Measurements from ENCODE around the gene KRTAP10-7.
"Not testable (repeated sequence)": the region's sequence is repeated elsewhere in the genome, so short reads cannot be mapped to it uniquely, and the experiment has no call there.

Gene KRTAP10-7, protein sequence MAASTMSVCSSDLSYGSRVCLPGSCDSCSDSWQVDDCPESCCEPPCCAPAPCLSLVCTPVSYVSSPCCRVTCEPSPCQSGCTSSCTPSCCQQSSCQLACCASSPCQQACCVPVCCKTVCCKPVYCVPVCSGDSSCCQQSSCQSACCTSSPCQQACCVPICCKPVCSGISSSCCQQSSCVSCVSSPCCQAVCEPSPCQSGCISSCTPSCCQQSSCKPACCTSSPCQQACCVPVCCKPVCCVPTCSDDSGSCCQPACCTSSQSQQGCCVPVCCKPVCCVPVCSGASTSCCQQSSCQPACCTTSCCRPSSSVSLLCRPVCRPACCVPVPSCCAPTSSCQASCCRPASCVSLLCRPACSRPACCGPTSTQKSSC

GRCh38 chr21:44600118-44600978, at the start of gene KRTAP10-7:
Gene KRTAP10-7 (plus strand): TSS chr21:44600597. CDS start chr21:44600622, 25 bp downstream.
- in situ Hi-C loops (cut with HindIII; ENCODE audit: low pct_ligation_motif_present, low pct_unique_long_range_greater_than_20kb, low sequenced_read_pairs) = not testable (repeated sequence)

DNA sequence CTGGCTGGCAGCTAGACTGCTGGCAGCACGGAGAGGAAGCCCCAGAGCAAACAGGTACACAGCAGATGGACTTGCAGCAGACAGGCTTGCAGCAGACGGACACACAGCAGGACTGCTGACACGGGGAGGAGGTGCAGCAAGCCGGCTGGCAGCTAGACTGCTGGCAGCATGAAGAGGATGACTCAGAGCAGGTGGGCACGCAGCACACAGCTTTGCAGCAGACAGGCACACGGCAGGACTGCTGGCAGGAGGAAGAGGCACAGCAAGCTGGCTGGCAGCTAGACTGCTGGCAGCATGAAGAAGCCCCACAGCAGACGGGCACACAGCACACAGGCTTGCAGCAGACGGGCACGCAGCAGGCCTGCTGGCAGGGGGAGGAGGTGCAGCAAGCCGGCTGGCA, 49.6 kb upstream of the KRTAP10-7 start:
- in situ Hi-C loops (cut with HindIII; ENCODE audit: low pct_ligation_motif_present, low pct_unique_long_range_greater_than_20kb, low sequenced_read_pairs) = no loop called here
- DNase-seq = no peak

More at GRCh38 chr21:44600118-44600978, at the start of gene KRTAP10-7:
- not testable (repeated sequence) for DNase-seq

DNA sequence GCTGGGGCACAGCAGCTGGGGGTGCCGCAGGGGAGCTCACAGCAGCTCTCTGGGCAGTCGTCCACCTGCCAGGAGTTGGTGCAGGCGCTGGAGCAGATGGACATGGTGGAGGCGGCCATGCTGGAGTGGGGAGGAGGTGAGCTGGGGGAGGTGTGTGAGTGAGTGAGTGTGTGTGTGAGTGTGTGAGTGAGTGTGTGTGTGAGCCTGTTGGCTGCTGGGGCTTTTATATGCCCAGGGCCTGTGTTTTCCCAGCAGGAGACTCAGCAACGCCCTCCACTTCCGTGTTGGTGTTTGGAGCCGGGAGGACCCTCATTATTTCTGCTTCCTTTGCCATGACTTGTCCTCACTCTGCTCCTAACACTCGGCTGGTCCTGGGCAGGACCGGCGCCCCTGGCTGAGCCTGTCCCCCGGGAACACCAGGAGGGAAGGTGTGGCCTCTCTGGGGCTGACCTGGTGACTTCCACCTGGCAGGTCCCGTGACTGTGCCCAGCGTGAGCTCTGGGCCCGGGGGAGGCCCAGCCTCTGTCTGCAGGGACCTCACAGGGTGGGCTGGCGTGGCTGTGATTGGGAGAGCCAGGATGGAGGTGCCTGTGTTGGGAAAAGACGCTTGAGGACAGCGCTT, 48.9 kb upstream of the KRTAP10-7 start, which contains the start of gene KRTAP10-2:
Gene KRTAP10-2, minus strand, starts transcription at position 166 of the 622 bp plus-strand sequence. Its CDS starts 47 bp downstream, at position 119.
- in situ Hi-C loops (cut with HindIII; ENCODE audit: low pct_ligation_motif_present, low pct_unique_long_range_greater_than_20kb, low sequenced_read_pairs) = no loop called here
- DNase-seq = no peak

GRCh38 chr21:44552136-44552535, 48.3 kb upstream of the KRTAP10-7 start:
- in situ Hi-C loops (cut with HindIII; ENCODE audit: low pct_ligation_motif_present, low pct_unique_long_range_greater_than_20kb, low sequenced_read_pairs) = no loop called here
- no peak for DNase-seq

DNA sequence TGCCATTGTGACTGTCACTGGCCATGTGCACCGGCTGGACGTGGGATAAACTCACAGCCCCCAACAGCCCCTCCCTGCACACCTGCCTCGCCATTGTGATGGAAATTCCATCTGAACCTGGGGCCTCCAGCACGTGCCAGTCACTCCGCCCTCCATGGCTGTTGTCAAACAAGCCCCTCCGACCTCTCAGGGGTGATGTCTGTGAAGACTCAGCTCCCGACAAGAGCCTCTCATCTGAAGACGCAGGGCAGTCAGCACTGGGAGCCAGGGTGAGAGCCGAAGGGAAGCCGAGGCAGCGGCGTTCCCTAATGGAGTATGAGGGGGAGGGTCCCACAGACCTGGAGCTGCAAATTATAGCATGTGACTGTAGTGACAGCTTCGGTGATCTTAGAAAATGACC, 47.7 kb upstream of the KRTAP10-7 start:
- in situ Hi-C loops (cut with HindIII; ENCODE audit: low pct_ligation_motif_present, low pct_unique_long_range_greater_than_20kb, low sequenced_read_pairs) = no loop called here
- no peak for DNase-seq

GRCh38 chr21:44555200-44555875, 45.1 kb upstream of the KRTAP10-7 start:
- DNase-seq = no peak
- in situ Hi-C loops (cut with HindIII; ENCODE audit: low pct_ligation_motif_present, low pct_unique_long_range_greater_than_20kb, low sequenced_read_pairs) = no loop called here

DNA sequence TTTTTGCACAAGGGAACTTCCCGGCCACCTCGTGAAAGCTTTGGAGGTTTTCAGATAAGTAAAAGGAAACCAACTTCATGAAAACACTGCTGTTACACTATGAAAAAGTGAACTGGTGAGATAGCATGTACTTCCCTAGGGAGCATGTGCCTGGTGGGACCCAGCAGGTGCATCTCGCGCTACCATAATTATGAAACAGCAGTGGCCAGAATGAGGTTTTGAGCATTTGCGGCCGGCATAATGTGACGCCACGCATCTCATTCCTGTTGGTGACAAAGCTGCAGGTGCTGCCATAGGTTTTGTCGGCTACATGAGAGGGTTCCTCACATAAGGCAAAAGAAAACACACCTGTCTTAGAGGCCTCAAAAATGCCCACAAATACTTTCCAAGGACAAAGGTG, 43.5 kb upstream of the KRTAP10-7 start:
- in situ Hi-C loops (cut with HindIII; ENCODE audit: low pct_ligation_motif_present, low pct_unique_long_range_greater_than_20kb, low sequenced_read_pairs) = no loop called here

DNA sequence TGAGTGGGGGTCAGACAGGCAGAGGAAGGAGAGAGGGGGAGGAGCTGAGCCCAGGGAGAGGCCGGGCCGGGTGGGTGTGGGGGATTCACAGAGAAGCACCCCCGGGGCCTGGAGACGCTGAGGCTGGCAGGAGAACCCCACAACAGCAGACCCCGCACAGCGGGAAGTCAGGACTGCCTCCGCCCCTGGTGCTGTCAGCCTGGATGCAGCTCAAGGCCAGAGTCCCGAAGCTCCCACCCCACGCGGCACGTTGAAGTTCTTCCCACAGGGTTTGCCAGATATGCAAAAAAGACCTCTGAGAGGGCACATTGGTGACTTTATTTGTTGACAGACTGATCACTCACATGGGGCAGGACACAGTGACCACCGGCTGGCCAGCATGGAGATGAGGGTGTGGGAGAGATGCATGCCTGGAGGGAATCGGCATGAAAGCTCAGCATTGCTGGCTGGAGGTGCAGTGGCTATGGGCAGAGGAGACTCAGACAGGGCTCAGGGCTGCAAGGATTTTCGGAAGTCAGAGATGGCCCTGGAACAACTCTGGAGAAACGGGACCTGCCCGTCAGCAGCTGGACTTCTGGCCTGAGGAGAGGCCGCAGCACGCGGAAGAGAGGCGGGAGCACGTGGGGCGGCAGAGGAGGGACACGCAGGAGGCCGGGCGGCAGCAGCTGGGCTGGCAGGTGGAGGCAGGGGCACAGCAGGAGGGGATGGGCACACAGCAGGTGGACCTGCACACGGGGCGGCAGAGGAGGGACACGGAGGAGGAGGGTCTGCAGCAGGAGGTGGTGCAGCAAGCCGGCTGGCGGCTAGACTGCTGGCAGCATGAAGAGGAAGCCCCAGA, 42.7 kb upstream of the KRTAP10-7 start:
- in situ Hi-C loops (cut with HindIII; ENCODE audit: low pct_ligation_motif_present, low pct_unique_long_range_greater_than_20kb, low sequenced_read_pairs) = no loop called here
- DNase-seq = no peak

More for the DNA sequence above, 43.5 kb upstream of the KRTAP10-7 start:
- DNase-seq = no peak

DNA sequence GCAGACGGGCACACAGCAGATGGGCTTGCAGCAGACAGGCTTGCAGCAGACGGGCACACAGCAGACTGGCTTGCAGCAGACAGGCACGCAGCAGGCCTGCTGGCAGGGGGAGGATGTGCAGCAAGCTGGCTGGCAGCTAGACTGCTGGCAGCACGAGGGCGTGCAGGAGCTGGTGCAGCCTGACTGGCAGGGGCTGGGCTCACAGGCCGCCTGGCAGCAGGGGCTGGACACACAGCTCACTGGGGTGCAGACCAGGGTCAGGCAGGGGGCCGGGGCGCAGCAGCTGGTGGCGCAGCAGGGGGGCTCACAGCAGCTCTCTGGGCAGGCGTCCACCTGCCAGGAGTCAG, 42.1 kb upstream of the KRTAP10-7 start:
- DNase-seq; in situ Hi-C loops (cut with HindIII; ENCODE audit: low pct_ligation_motif_present, low pct_unique_long_range_greater_than_20kb, low sequenced_read_pairs): not testable (repeated sequence)

GRCh38 chr21:44558695-44559094, 41.7 kb upstream of the KRTAP10-7 start, which contains the start of gene KRTAP10-3:
Gene KRTAP10-3 (minus strand): TSS chr21:44558795. CDS start chr21:44558715, 80 bp downstream.
- in situ Hi-C loops (cut with HindIII; ENCODE audit: low pct_ligation_motif_present, low pct_unique_long_range_greater_than_20kb, low sequenced_read_pairs) = no loop called here
- no peak for DNase-seq

DNA sequence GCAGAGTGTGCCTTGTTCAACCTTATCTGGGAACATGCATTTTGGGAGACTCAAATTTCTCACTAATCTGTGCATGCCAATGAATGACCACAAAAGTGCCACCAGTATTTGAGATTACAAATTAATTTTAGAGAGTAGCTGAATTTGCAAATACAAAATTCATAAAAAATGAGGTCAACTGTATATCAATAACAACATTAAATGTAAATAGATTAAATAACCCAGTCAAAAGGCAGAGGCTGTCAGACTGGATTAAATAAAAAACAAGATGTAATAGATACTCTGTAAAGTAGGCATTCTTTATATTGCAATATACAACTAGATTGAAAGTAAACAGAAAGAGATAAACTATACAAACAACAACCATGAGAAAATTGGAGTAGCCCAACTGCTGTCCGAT, 36.3 kb upstream of the KRTAP10-7 start:
- in situ Hi-C loops (cut with HindIII; ENCODE audit: low pct_ligation_motif_present, low pct_unique_long_range_greater_than_20kb, low sequenced_read_pairs) = no loop called here
- DNase-seq = no peak

- in situ Hi-C loops (cut with HindIII; ENCODE audit: low pct_ligation_motif_present, low pct_unique_long_range_greater_than_20kb, low sequenced_read_pairs) = no loop called here
- DNase-seq = no peak
These were observed 35.4 kb upstream of the KRTAP10-7 start for GRCh38 chr21:44564886-44565598.

GRCh38 chr21:44566403-44566802, 34.0 kb upstream of the KRTAP10-7 start:
- no peak for DNase-seq
- in situ Hi-C loops (cut with HindIII; ENCODE audit: low pct_ligation_motif_present, low pct_unique_long_range_greater_than_20kb, low sequenced_read_pairs) = no loop called here

GRCh38 chr21:44567481-44568171, 32.8 kb upstream of the KRTAP10-7 start:
- DNase-seq = no peak
- in situ Hi-C loops (cut with HindIII; ENCODE audit: low pct_ligation_motif_present, low pct_unique_long_range_greater_than_20kb, low sequenced_read_pairs) = no loop called here

- in situ Hi-C loops (cut with HindIII; ENCODE audit: low pct_ligation_motif_present, low pct_unique_long_range_greater_than_20kb, low sequenced_read_pairs) = no loop called here
- no peak for DNase-seq
These were observed 32.1 kb upstream of the KRTAP10-7 start for GRCh38 chr21:44568261-44568660.

DNA sequence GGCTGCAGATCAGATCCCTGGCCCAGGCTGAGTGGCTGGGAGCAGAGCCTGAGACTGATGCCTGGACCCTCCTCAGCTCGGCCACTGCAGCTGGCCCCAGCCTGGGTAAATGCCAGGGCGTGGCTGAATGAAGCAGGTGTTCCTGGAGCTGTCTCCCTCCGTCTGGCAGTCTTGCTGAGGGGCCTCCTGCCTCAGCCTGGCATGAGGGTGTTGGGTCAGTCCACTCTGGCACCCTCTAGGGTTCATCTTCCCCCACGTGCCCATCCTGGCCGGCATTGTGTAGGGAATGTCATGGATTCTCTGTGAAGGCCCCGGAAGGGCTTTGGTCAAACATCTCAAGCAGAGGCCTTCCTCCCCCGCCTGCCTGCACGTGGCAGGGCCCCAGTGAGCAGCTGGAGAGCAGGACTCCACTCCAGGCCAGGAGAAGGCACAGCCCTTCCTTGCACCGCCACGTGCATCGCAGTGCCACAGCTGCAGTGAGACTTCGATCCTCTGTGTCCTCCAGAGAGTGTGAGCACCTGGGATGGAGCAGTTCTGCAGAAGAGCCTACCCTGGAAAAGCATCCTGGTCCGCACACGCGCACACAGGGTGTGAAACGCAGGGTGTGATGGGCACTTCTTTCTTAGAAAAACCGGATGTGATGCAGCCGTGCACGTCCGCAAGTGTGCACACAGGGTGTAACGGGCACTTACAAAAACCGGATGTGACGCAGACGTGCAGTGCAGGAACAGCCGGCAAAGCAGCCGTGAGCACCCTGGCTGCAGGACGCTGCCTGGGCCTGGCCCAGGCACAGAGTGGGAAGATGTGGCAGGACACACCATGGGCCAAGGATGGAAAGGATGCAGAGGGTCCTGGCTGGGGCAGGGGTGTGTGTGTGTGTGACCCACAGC, 31.5 kb upstream of the KRTAP10-7 start:
- in situ Hi-C loops (cut with HindIII; ENCODE audit: low pct_ligation_motif_present, low pct_unique_long_range_greater_than_20kb, low sequenced_read_pairs) = no loop called here
- DNase-seq = no peak

Data from ACHN (cell line).